Esophagus (tissue), 2 donors: ENCODE data around the gene GGPS1. TPM values are rescaled to one million over a fixed set of nuclear protein-coding genes. Genes with fewer than 3 reads are reported as not detected.

Source experiments
- H3K27ac ChIP-seq, 2 donors: one replicate each; pipeline ENCODE4 v1.5.1; 2013; ENCODE audit warnings: low read depth in 2 of 2, mild to moderate bottlenecking in 2 of 2, inconsistent platforms in 1 of 2, low read length in 1 of 2, moderate library complexity in 1 of 2
- H3K27me3 ChIP-seq, 2 donors: one replicate each; pipeline ENCODE4 v1.6.1; 2013; ENCODE audit warnings: low read length in 2 of 2, control low read depth in 1 of 2, mild to moderate bottlenecking in 1 of 2; ENCODE audit not compliant: insufficient read depth in 2 of 2, control insufficient read depth in 1 of 2
- H3K36me3 ChIP-seq, 2 donors: one replicate each; pipeline ENCODE4 v1.6.1; 2013; ENCODE audit warnings: low read length in 1 of 2; ENCODE audit not compliant: control insufficient read depth in 2 of 2, insufficient read depth in 2 of 2
- H3K4me1 ChIP-seq, 2 donors: one replicate each; pipeline ENCODE4 v1.6.1; 2013; ENCODE audit warnings: low read length in 1 of 2; ENCODE audit not compliant: control insufficient read depth in 2 of 2, insufficient read depth in 2 of 2
- H3K4me3 ChIP-seq, 2 donors: one replicate each; pipeline ENCODE4 v1.5.1; 2013; ENCODE audit warnings: low read length in 2 of 2, mild to moderate bottlenecking in 2 of 2, low read depth in 1 of 2, moderate library complexity in 1 of 2
- H3K9me3 ChIP-seq, 2 donors: one replicate each; pipeline ENCODE4 v1.6.1; 2013; ENCODE audit warnings: mild to moderate bottlenecking in 2 of 2, low read depth in 1 of 2, low read length in 1 of 2, moderate library complexity in 1 of 2; ENCODE audit not compliant: control insufficient read depth in 2 of 2, insufficient read depth in 1 of 2
- WGBS, 2 donors: extraction: QIAGEN DNeasy Blood & Tissue Kit; methylation state at CpG; one replicate each; pipeline ENCODE4 v1.1.7; 2013; 5-methylcytosine and 5-hydroxymethylcytosine counted together
- polyA plus RNA-seq, 2 donors: library from polyadenylated mRNA; stranded (reverse); fragments of 200-250 nt; gene quantifications; one replicate each; pipeline ENCODE4 v1.2.3, GENCODE V29; 2013
- donor health status: healthy with polysubstance abuse.
- donor health status: Bipolar disorder and iron deficiency.

GGPS1 gene
- polyA plus RNA-seq, 2 donors: 14.8 to 19.6 TPM

DNA sequence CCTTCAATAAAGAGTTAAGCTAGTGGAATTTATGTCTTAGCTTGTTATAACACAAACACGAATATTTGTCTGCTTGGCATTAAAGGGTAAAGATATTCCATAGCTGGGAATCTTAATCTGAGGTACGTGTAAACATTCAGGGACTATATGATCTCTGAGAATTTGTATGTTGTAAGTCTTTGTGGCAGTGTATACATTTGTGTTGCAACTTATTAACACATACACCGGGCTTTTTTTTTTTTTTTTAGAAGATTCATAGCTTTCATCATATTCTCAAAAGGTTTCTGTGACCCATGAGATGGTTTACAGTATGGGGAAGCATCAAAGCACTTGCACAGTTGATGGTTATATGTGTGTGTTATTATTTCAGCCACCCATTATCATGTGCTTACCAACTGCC, 3.0 kb downstream of the GGPS1 start:
- Histone ChIP-seq H3K4me3 (no peak overlapping the region), H3K27ac (no peak overlapping the region), H3K4me1 (no peaks in the 10 kb centered on the region), H3K9me3 (no peaks in the 10 kb centered on the region), H3K27me3 (no peaks in the 10 kb centered on the region), H3K36me3 (no peaks in the 10 kb centered on the region)
- WGBS, 2 donors: 36 to 38% methylated on average over 3 of the region's 3 CpGs

DNA sequence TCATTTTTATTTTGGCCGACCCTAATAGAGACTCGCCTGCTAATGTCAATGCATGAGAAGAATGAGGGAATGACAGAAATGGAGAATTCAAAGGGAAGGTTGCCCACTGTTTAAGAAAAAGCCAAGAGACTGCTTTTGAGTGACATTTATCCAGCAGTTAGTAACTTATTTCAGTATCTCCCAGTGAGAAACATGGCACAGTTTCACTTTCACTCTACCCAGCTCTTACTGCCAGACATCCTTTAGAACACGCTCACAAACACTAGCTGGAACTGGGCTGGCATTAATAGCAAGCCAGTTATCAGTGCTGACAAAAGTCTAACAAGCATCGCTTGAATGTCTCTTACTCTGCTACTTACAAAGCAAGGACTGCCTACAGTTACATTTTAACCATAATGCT, 8.5 kb downstream of the GGPS1 start:
- no peaks in the 10 kb centered on the region for H3K9me3 ChIP-seq
- 69 to 80% methylated on average over 4 of the region's 4 CpGs for WGBS, 2 donors
- H3K4me3 ChIP-seq: no peak overlapping the region
- H3K27ac ChIP-seq: no peak overlapping the region
- H3K36me3 ChIP-seq: peaks cover 0 to 4% of the 10 kb centered on the region in 2 donors
- H3K27me3 ChIP-seq: no peaks in the 10 kb centered on the region
- no peaks in the 10 kb centered on the region for H3K4me1 ChIP-seq

GRCh38 chr1:235339746-235340145, 11.4 kb downstream of the GGPS1 start:
- Histone ChIP-seq H3K9me3 (no peaks in the 10 kb centered on the region), H3K27me3 (no peaks in the 10 kb centered on the region), H3K36me3 (peaks cover 0 to 7% of the 10 kb centered on the region in 2 donors), H3K4me3 (no peak overlapping the region), H3K4me1 (no peaks in the 10 kb centered on the region), H3K27ac (no peak overlapping the region)
- 81 to 84% methylated on average over 8 of the region's 8 CpGs for WGBS, 2 donors

- Histone ChIP-seq H3K9me3 (no peaks in the 10 kb centered on the region), H3K4me1 (no peaks in the 10 kb centered on the region), H3K36me3 (peaks cover 0 to 7% of the 10 kb centered on the region in 2 donors), H3K27me3 (no peaks in the 10 kb centered on the region), H3K4me3 (no peak overlapping the region), H3K27ac (no peak overlapping the region)
- WGBS, 2 donors: 69 to 70% methylated on average over 1 of the region's 1 CpG
These were observed 13.0 kb downstream of the GGPS1 start for GRCh38 chr1:235341334-235341733.

- H3K4me1 ChIP-seq: no peaks in the 10 kb centered on the region
- H3K4me3 ChIP-seq: no peak overlapping the region
- no peaks in the 10 kb centered on the region for H3K27me3 ChIP-seq
- H3K36me3 ChIP-seq: peaks cover 0 to 7% of the 10 kb centered on the region in 2 donors
- 71 to 73% methylated on average over 6 of the region's 6 CpGs for WGBS, 2 donors
- no peak overlapping the region for H3K27ac ChIP-seq
- no peaks in the 10 kb centered on the region for H3K9me3 ChIP-seq
These were observed 13.7 kb downstream of the GGPS1 start for GRCh38 chr1:235342039-235342438.

DNA sequence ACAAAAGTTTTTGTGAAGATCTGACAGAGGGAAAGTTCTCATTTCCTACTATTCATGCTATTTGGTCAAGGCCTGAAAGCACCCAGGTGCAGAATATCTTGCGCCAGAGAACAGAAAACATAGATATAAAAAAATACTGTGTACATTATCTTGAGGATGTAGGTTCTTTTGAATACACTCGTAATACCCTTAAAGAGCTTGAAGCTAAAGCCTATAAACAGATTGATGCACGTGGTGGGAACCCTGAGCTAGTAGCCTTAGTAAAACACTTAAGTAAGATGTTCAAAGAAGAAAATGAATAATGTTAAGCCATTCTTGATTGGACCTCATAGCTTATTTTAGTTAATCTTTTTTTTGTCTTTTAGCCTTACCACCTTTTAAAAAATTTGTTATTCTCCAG, 14.1 kb downstream of the GGPS1 start:
- Histone ChIP-seq H3K9me3 (no peaks in the 10 kb centered on the region), H3K4me1 (no peaks in the 10 kb centered on the region), H3K36me3 (peaks cover 0 to 7% of the 10 kb centered on the region in 2 donors), H3K27ac (no peak overlapping the region), H3K27me3 (no peaks in the 10 kb centered on the region), H3K4me3 (no peak overlapping the region)
- WGBS, 2 donors: 91 to 92% methylated on average over 3 of the region's 3 CpGs

- H3K27me3 ChIP-seq: no peaks in the 10 kb centered on the region
- WGBS, 2 donors: 94% methylated on average over 5 of the region's 5 CpGs
- no peaks in the 10 kb centered on the region for H3K4me1 ChIP-seq
- no peaks in the 10 kb centered on the region for H3K9me3 ChIP-seq
- peaks cover 0 to 7% of the 10 kb centered on the region in 2 donors for H3K36me3 ChIP-seq
- no peak overlapping the region for H3K27ac ChIP-seq
- H3K4me3 ChIP-seq: no peak overlapping the region
These were observed 15.4 kb downstream of the GGPS1 start for GRCh38 chr1:235343726-235344125.

DNA sequence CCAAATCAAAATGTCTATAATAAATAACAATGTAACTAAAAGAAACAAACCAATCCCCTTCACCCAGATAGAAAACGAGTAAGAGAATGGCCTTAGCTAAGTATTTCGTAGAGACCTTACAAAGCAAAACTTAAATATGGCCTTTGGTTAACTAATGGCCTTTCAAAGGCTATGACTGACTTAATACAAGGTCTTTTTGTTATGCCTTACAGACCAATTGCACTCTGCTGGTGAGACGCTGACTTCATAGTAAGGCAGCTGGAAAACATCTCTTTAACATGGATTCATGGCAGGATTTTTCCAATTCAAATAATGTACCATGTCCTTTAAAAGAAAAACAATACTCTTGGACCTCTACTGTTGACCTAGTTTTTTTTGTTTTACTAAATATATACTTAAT, 23.1 kb downstream of the GGPS1 start:
- Histone ChIP-seq H3K27me3 (no peaks in the 10 kb centered on the region), H3K36me3 (no peaks in the 10 kb centered on the region), H3K4me3 (no peak overlapping the region), H3K4me1 (no peaks in the 10 kb centered on the region), H3K9me3 (no peaks in the 10 kb centered on the region), H3K27ac (no peak overlapping the region)
- WGBS, 2 donors: 82 to 86% methylated on average over 3 of the region's 3 CpGs

DNA sequence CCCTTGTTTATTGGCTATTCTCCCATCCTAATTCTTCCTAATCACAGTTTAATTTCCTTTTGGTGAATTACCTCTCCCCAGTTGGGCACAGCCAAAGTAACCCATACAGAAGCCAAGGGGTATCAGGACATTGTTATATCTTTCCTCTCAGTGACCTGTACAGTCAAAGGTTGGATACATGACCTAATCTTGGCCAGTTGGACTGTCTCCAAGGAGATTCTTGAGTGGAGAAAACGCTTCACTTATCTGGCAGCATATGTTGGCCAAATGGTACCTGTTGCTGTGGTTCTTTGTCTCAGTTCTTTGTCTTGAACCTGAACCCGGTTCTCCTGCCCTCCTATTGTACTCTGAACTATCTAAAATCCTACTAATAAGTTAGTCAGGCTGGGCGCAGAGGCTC, 23.5 kb downstream of the GGPS1 start:
- no peaks in the 10 kb centered on the region for H3K36me3 ChIP-seq
- WGBS, 2 donors: 63 to 67% methylated on average over 3 of the region's 3 CpGs
- H3K4me3 ChIP-seq: no peak overlapping the region
- H3K4me1 ChIP-seq: no peaks in the 10 kb centered on the region
- no peak overlapping the region for H3K27ac ChIP-seq
- no peaks in the 10 kb centered on the region for H3K9me3 ChIP-seq
- H3K27me3 ChIP-seq: no peaks in the 10 kb centered on the region

- WGBS, 2 donors: 66 to 67% methylated on average over 11 of the region's 11 CpGs
- Histone ChIP-seq H3K9me3 (no peaks in the 10 kb centered on the region), H3K27ac (no peak overlapping the region), H3K36me3 (no peaks in the 10 kb centered on the region), H3K27me3 (no peaks in the 10 kb centered on the region), H3K4me1 (no peaks in the 10 kb centered on the region), H3K4me3 (no peak overlapping the region)
These were observed 29.4 kb downstream of the GGPS1 start for GRCh38 chr1:235357485-235358373.
